H1 (cell line): ENCODE results near the gene PDE6B.

ENCODE experiments used
- CREB1 ChIP-seq: IDR thresholded peaks from 2 replicates; pipeline ENCODE4 v1.6.1; 2012; ENCODE audit warnings: inconsistent platforms
- EP300 ChIP-seq, 2 experiments: IDR thresholded peaks; 1 replicate in 1 of 2; 2 replicates in 1 of 2; pipeline ENCODE4 v1.6.1; 2011 to 2012; ENCODE audit warnings: low read depth in 2 of 2, low read length in 2 of 2, mild to moderate bottlenecking in 2 of 2, borderline replicate concordance in 1 of 2, inconsistent platforms in 1 of 2, moderate library complexity in 1 of 2
- EZH2 ChIP-seq: fragments of 200-600 bp; sonication (generic); IDR thresholded peaks from 2 replicates; pipeline ENCODE4 v1.7.1; 2012; ENCODE audit warnings: low read depth, mild to moderate bottlenecking, moderate library complexity, low read length, inconsistent platforms; ENCODE audit not compliant: severe bottlenecking
- GABPA ChIP-seq: IDR thresholded peaks from 2 replicates; pipeline ENCODE4 v1.6.1; 2011; ENCODE audit warnings: mild to moderate bottlenecking, low read length, moderate library complexity, borderline replicate concordance; ENCODE audit not compliant: insufficient read depth
- POLR2A ChIP-seq, 2 experiments: IDR thresholded peaks; 1 replicate in 1 of 2; 2 replicates in 1 of 2; pipeline ENCODE4 v1.6.1; 2011; ENCODE audit warnings: low read depth in 2 of 2, low read length in 2 of 2, mild to moderate bottlenecking in 2 of 2; ENCODE audit errors: control extremely low read depth in 1 of 2
- POLR2AphosphoS5 ChIP-seq: IDR thresholded peaks from 2 replicates; pipeline ENCODE4 v1.6.1; 2011; ENCODE audit warnings: low read depth, low read length
- YY1 ChIP-seq: IDR thresholded peaks from 2 replicates; pipeline ENCODE4 v1.6.1; 2011; ENCODE audit warnings: low read depth, mild to moderate bottlenecking, low read length
- TF ChIP-seq, protein P1 (sequence below), 3 experiments: IDR thresholded peaks; 1 replicate in 2 of 3; 2 replicates in 1 of 3; pipeline versions ENCODE4 v1.5.1 to v1.6.1; 2011; ENCODE audit warnings: low read length in 3 of 3, mild to moderate bottlenecking in 3 of 3, inconsistent platforms in 2 of 3, low read depth in 1 of 3, moderate library complexity in 1 of 3; ENCODE audit not compliant: insufficient read depth in 1 of 3; ENCODE audit errors: control extremely low read depth in 1 of 3
- TF ChIP-seq, protein P2 (sequence below): IDR thresholded peaks from 2 replicates; pipeline ENCODE4 v1.6.1; 2012; ENCODE audit warnings: inconsistent platforms
- TF ChIP-seq, protein P3 (sequence below): IDR thresholded peaks from 2 replicates; pipeline ENCODE4 v1.6.1; 2012; ENCODE audit warnings: inconsistent platforms

DNA sequence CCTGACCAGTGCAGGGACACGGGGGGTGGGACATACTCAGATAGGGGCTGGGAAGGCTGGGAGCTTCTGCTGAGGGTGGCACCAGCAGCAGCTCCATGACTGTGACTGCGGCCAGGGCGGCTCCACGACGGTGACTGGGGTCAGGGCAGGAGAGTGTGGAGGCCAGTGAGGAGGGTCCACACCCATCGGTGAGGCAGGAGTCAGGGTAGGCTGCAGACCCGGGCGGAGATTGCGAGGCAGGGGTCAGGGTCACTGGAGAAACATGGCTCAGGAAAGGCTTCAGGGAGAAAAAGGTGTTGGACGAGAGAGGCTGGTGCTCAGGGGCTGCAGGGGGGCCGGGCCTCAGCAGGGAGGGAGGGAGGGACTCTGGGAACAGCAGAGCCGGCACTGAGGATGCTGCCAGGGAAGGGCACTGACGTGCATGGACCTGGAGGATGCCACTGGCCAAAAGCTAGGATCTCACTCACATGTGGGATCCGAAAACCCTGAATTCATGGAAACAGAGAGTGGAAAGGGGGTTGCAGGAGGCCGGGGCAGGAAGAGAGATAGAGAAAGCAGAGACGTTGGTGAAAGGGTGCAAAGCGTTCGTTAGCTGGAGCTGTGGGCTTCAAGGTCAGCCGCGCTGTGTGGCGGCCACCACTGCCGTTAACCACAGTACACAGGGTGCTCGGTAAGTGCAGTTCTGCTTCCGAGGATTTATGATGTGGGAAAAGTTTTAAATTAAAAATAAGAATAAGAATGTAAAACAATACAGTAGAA lies 26.7 kb downstream of the PDE6B start:
- TF ChIP-seq, protein P1, sequence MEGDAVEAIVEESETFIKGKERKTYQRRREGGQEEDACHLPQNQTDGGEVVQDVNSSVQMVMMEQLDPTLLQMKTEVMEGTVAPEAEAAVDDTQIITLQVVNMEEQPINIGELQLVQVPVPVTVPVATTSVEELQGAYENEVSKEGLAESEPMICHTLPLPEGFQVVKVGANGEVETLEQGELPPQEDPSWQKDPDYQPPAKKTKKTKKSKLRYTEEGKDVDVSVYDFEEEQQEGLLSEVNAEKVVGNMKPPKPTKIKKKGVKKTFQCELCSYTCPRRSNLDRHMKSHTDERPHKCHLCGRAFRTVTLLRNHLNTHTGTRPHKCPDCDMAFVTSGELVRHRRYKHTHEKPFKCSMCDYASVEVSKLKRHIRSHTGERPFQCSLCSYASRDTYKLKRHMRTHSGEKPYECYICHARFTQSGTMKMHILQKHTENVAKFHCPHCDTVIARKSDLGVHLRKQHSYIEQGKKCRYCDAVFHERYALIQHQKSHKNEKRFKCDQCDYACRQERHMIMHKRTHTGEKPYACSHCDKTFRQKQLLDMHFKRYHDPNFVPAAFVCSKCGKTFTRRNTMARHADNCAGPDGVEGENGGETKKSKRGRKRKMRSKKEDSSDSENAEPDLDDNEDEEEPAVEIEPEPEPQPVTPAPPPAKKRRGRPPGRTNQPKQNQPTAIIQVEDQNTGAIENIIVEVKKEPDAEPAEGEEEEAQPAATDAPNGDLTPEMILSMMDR (IDR thresholded peaks at IDR 0.05; ENCODE audit: control extremely low read depth in 1 of 3, insufficient read depth in 1 of 3, low read depth in 1 of 3, low read length in 3 of 3), result no peak
- TF ChIP-seq GABPA, result no peak
- TF ChIP-seq, protein P2, sequence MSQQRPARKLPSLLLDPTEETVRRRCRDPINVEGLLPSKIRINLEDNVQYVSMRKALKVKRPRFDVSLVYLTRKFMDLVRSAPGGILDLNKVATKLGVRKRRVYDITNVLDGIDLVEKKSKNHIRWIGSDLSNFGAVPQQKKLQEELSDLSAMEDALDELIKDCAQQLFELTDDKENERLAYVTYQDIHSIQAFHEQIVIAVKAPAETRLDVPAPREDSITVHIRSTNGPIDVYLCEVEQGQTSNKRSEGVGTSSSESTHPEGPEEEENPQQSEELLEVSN, result no peak
- no peak for TF ChIP-seq EZH2
- TF ChIP-seq POLR2A (IDR thresholded peaks at IDR 0.05; ENCODE audit: control extremely low read depth in 1 of 2, low read depth in 2 of 2, low read length in 2 of 2), result no peak
- TF ChIP-seq YY1, result no peak
- TF ChIP-seq CREB1, result no peak
- TF ChIP-seq, protein P3, sequence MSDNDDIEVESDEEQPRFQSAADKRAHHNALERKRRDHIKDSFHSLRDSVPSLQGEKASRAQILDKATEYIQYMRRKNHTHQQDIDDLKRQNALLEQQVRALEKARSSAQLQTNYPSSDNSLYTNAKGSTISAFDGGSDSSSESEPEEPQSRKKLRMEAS, result no peak
- TF ChIP-seq POLR2AphosphoS5, result no peak
- no peak for TF ChIP-seq EP300 (IDR thresholded peaks at IDR 0.05; ENCODE audit: borderline replicate concordance in 1 of 2, low read depth in 2 of 2, low read length in 2 of 2)
